HAP-1 (cell line): ENCODE results near the gene MYMX.

Source experiments
- DNase-seq, 2 experiments: peaks; one replicate each; pipeline ENCODE4 v3.0.0-alpha.2; 2016 to 2020; ENCODE audit warnings: low spot score in 2 of 2
- H3K27me3 ChIP-seq: fragments of 250-450 bp; sonication (Bioruptor Pico); 2 replicates; pipeline ENCODE4 v1.5.1; 2020; ENCODE audit warnings: low read depth, mild to moderate bottlenecking, moderate library complexity
- H3K36me3 ChIP-seq: fragments of 250-450 bp; sonication (Bioruptor Pico); replicated peaks from 2 replicates; pipeline ENCODE4 v1.5.1; 2020; ENCODE audit warnings: mild to moderate bottlenecking
- H3K4me1 ChIP-seq: fragments of 250-450 bp; sonication (Bioruptor Pico); 2 replicates; pipeline ENCODE4 v1.5.1; 2020; ENCODE audit warnings: mild to moderate bottlenecking
- H3K4me3 ChIP-seq: fragments of 250-450 bp; sonication (Bioruptor Pico); 2 replicates; pipeline ENCODE4 v1.5.1; 2020; ENCODE audit warnings: mild to moderate bottlenecking, moderate library complexity
- H3K9me3 ChIP-seq: fragments of 250-450 bp; sonication (Bioruptor Pico); 2 replicates; pipeline ENCODE4 v1.5.1; 2020; ENCODE audit warnings: mild to moderate bottlenecking, moderate library complexity
- in situ Hi-C: fragments of 300-500 bp; cut with MboI; formaldehyde crosslinking; loops from 3 replicates; pipeline ENCODE4 v1.14.3; 2020; ENCODE audit warnings: low sequenced_read_pairs, inconsistent platforms, mixed read lengths

MYMX gene

GRCh38 chr6:44260451-44261297 is 43.9 kb downstream of the MYMX start:
- peaks cover 19% of the 10 kb centered on the region for H3K4me1 ChIP-seq
- no peaks in the 10 kb centered on the region for H3K27me3 ChIP-seq
- DNase-seq: no peak
- H3K36me3 ChIP-seq: peaks cover 2% of the 10 kb centered on the region
- in situ Hi-C loops: no loop called here
- H3K4me3 ChIP-seq: no peak overlapping the region
- no peaks in the 10 kb centered on the region for H3K9me3 ChIP-seq

DNA sequence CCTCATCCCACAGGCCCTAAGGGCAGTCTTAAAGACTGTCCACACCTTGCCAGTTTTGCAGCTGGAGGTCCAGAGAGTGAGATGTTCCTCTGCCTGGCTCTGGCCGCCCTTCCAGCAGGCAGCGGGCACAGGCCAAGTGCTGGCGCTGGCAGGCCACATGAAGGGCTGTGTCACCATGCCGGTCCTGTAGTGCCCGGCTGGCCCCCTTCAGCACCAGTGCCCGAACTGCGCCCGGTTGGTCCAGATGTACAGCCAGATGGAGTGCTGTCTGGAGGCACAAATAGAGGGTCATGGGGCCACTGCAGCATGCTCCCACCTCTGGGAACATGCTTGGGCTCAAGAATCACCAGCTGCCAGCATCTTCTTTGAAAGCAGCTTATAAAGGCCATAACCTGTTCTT is 44.9 kb downstream of the MYMX start:
- Histone ChIP-seq H3K4me1 (peaks cover 14% of the 10 kb centered on the region), H3K27me3 (no peaks in the 10 kb centered on the region), H3K4me3 (no peak overlapping the region), H3K9me3 (no peaks in the 10 kb centered on the region), H3K36me3 (no peaks in the 10 kb centered on the region; the same call in none of the 2 replicates)
- DNase-seq: no peak
- in situ Hi-C loops: no loop called here

DNA sequence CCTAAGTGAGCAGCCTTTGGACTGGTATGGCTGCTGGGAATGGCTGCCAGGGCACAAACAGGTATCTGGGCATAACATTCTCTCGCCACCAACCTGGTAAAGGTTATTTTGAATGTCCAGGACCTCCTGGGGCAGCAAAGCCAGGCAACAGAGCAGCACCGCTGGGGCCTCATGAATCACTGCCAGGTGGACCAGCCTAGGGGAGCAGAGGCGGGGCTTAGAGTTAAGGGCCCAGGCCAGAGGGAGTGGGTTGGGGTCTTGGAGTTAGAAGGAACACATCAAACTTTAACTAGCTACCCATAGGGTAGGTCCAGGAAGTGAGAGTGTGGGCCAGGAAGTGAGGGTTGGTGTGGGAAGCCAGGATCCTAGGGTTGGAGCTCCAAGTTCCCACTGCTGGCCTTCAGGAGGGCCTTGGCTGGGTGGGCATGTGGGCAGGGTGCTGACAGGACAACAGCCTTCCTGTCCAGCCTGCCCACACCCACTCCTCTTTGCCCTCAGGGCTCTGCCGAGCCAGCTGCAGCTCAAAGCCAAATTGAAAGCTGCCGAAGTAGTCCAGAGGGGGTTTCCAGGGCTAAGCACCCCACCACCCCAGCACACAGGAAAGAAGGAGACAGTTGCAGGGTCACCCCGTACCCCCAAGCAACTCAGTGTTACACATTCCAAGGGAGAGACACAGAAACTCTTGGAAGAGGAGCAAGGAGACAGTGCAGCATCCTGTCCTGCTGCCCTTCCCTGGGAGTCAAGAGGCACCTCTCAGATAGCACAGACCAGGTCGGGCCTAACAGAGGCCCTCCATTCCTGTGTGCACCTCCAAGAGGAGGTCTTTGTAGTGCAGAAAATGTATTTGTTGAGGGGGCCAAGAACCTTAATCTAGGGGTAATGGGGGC is 46.0 kb downstream of the MYMX start:
- no peaks in the 10 kb centered on the region; the same call in 1 of the 2 replicates for H3K36me3 ChIP-seq
- DNase-seq: no peak
- peaks cover 12% of the 10 kb centered on the region for H3K4me1 ChIP-seq
- no peaks in the 10 kb centered on the region for H3K9me3 ChIP-seq
- in situ Hi-C loops: no loop called here
- no peaks in the 10 kb centered on the region for H3K27me3 ChIP-seq
- no peak overlapping the region for H3K4me3 ChIP-seq

- Histone ChIP-seq H3K4me1 (peaks cover 11% of the 10 kb centered on the region), H3K9me3 (no peaks in the 10 kb centered on the region), H3K27me3 (no peaks in the 10 kb centered on the region; the same call in 1 of the 2 replicates), H3K4me3 (peak overlapping the region; percentile 67), H3K36me3 (no peaks in the 10 kb centered on the region; the same call in 1 of the 2 replicates)
- DNase-seq: no peak
- in situ Hi-C loops: no loop called here
Observed at GRCh38 chr6:44263354-44264100, 46.8 kb downstream of the MYMX start.

- no peaks in the 10 kb centered on the region for H3K36me3 ChIP-seq
- in situ Hi-C loops: loop anchor here (5.0 kb wide), 1 partner anchor 73 kb away; no protein-coding TSS in a partner anchor
- peaks cover 2% of the 10 kb centered on the region; the same call in 1 of the 2 replicates for H3K27me3 ChIP-seq
- no peak for DNase-seq
- peaks cover 11% of the 10 kb centered on the region for H3K4me1 ChIP-seq
- H3K9me3 ChIP-seq: no peaks in the 10 kb centered on the region
- H3K4me3 ChIP-seq: peak overlapping the region; percentile 67
Observed at GRCh38 chr6:44264154-44265006, 47.7 kb downstream of the MYMX start.

DNA sequence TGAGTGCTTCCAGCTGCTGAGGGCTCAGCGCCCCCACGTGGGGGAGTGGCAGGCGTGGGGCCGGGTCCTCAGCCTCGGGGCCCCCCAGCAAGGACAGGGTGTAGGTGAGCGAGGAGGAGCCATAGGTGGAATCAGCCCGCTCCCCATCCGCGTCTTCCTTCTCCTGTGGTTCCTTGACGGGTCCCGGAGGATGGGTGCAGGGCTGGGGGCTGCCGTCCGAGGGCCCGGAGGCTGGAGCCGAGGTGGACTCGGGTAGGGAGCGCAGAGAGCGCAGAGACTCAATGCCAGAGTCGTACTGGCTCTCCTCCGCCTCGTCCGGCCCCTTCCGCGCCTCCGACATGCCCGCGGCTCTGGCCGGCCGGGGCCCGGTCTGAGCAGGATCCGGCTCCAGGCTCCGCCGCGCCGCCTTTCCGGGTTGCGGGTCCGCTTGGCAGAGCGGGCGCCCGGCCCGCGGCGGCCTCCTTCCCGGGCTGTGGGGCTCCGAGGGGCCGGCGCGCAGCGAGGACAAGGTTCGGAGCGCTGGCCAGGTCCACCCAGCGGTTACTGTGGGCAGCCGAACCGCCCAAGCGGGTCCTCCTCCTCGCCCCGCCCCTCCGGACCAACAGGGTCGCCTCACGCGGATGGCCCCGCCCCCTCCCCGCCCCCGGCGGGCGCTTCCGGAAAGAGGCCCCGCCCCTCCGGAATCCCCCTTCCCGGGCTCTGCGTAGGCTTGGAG is 48.4 kb downstream of the MYMX start, which contains the start of gene NFKBIE:
Gene NFKBIE, minus strand, starts transcription at position 545 of the 715 bp plus-strand sequence. Its CDS starts 205 bp downstream, at position 340.
- Histone ChIP-seq H3K27me3 (peaks cover 7% of the 10 kb centered on the region), H3K36me3 (no peaks in the 10 kb centered on the region), H3K9me3 (no peaks in the 10 kb centered on the region), H3K4me1 (peaks cover 11% of the 10 kb centered on the region), H3K4me3 (peak within 1 kb of the TSS; percentile 67)
- DNase-seq: peak; percentile 78 to 95
- in situ Hi-C loops: loop anchor here (5.0 kb wide), 1 partner anchor 72 kb away; no protein-coding TSS in a partner anchor

- in situ Hi-C loops: loop anchor here (5.0 kb wide), 1 partner anchor 72 kb away; no protein-coding TSS in a partner anchor
- Histone ChIP-seq H3K4me3 (peak overlapping the region; percentile 67), H3K36me3 (no peaks in the 10 kb centered on the region), H3K4me1 (peaks cover 11% of the 10 kb centered on the region), H3K9me3 (no peaks in the 10 kb centered on the region), H3K27me3 (peaks cover 7% of the 10 kb centered on the region)
- no peak for DNase-seq
Observed at GRCh38 chr6:44265722-44266233, 49.1 kb downstream of the MYMX start.

DNA sequence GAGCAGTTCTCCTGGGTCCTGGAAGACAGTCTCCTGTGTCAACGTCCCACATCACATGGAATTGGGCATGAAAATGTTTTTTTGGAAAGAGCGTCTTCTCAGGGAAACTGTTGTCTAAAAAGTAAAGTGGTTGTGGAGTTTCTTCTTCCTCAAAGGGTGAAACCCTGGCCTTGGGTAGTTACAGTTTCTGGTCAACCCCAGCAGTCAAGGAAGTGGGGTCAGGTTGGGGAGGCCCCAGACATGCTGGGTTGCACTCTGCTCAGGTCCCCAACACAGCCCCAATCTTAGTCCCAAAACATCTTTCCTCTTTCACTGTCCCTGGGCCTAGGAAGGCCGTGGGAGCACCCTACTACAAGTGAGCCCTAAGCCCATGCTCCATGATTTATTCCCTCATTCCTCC is 49.6 kb downstream of the MYMX start:
- no peaks in the 10 kb centered on the region for H3K36me3 ChIP-seq
- DNase-seq: no peak
- H3K4me3 ChIP-seq: no peak overlapping the region
- in situ Hi-C loops: loop anchor here (5.0 kb wide), 1 partner anchor 71 kb away; no protein-coding TSS in a partner anchor
- peaks cover 7% of the 10 kb centered on the region for H3K27me3 ChIP-seq
- no peaks in the 10 kb centered on the region for H3K9me3 ChIP-seq
- peaks cover 11% of the 10 kb centered on the region for H3K4me1 ChIP-seq

GRCh38 chr6:44267252-44267651 is 50.5 kb downstream of the MYMX start:
- in situ Hi-C loops: loop anchor here (5.0 kb wide), 1 partner anchor 70 kb away; no protein-coding TSS in a partner anchor
- Histone ChIP-seq H3K36me3 (no peaks in the 10 kb centered on the region), H3K4me3 (no peak overlapping the region), H3K4me1 (peaks cover 11% of the 10 kb centered on the region), H3K27me3 (peaks cover 7% of the 10 kb centered on the region), H3K9me3 (no peaks in the 10 kb centered on the region)
- no peak for DNase-seq
